Islet precursor cell (in vitro differentiated cells): ENCODE results near the gene PSMC6.
A peak's percentile ranks its signal among the peaks of the same experiment; 100 is the strongest.

Experiments
- DNase-seq: peaks from one replicate; pipeline ENCODE4 v3.0.0-alpha.2; 2018

Gene PSMC6

GRCh38 chr14:52706724-52707706, at the start of gene PSMC6:
PSMC6 (plus strand) TSS chr14:52707200; CDS start chr14:52707220, 20 bp downstream.
- peak; percentile 97 for DNase-seq

- DNase-seq = no peak
Measured at GRCh38 chr14:52660325-52660724, 46.7 kb upstream of the PSMC6 start.

- no peak for DNase-seq
Measured at GRCh38 chr14:52660832-52661231, 46.2 kb upstream of the PSMC6 start.

GRCh38 chr14:52661314-52661713, 45.7 kb upstream of the PSMC6 start:
- DNase-seq = no peak

- DNase-seq = no peak
Measured at GRCh38 chr14:52663850-52664249, 43.1 kb upstream of the PSMC6 start.

- no peak for DNase-seq
Measured at GRCh38 chr14:52678591-52678990, 28.4 kb upstream of the PSMC6 start.

GRCh38 chr14:52683985-52684520, 22.9 kb upstream of the PSMC6 start:
- DNase-seq = no peak

GRCh38 chr14:52686176-52686575, 20.8 kb upstream of the PSMC6 start:
- DNase-seq = no peak

GRCh38 chr14:52690983-52691760, 15.8 kb upstream of the PSMC6 start:
- no peak for DNase-seq

GRCh38 chr14:52692248-52692962, 14.6 kb upstream of the PSMC6 start:
- no peak for DNase-seq

- DNase-seq = no peak
Measured at GRCh38 chr14:52693036-52693435, 14.0 kb upstream of the PSMC6 start.

GRCh38 chr14:52693532-52693931, 13.5 kb upstream of the PSMC6 start:
- DNase-seq = no peak

- DNase-seq = peak; percentile 82
Measured at GRCh38 chr14:52694761-52695480, 12.1 kb upstream of the PSMC6 start.

- peak; percentile 85 for DNase-seq
Measured at GRCh38 chr14:52695481-52696091, 11.4 kb upstream of the PSMC6 start, which contains the start of gene ERO1A. ERO1A (minus strand) TSS chr14:52695558; CDS start chr14:52695481, 77 bp downstream.

GRCh38 chr14:52700701-52701172, 6.3 kb upstream of the PSMC6 start:
- no peak for DNase-seq

- DNase-seq = no peak
Measured at GRCh38 chr14:52701223-52701622, 5.8 kb upstream of the PSMC6 start.

- no peak for DNase-seq
Measured at GRCh38 chr14:52703225-52703624, 3.8 kb upstream of the PSMC6 start.

- DNase-seq = no peak
Measured at GRCh38 chr14:52703664-52704063, 3.3 kb upstream of the PSMC6 start.

GRCh38 chr14:52706286-52706685, 714 bp upstream of the PSMC6 start:
- DNase-seq = no peak

- DNase-seq = no peak
Measured at GRCh38 chr14:52711666-52712065, 4.7 kb downstream of the PSMC6 start.

GRCh38 chr14:52716155-52716554, 9.2 kb downstream of the PSMC6 start:
- no peak for DNase-seq
